GM12864 (cell line): ENCODE measurements around the gene SOCS1.

Experiments used
- DNase-seq: peaks from one replicate; pipeline ENCODE4 v3.0.0-alpha.2; 2011; ENCODE audit warnings: low read depth
- H3K4me3 ChIP-seq: 2 replicates; pipeline ENCODE4 v1.5.1; 2011; ENCODE audit warnings: mild to moderate bottlenecking, low read depth, low read length, control low read depth
- CTCF ChIP-seq: IDR thresholded peaks from 2 replicates; pipeline ENCODE4 v1.5.1; 2011; ENCODE audit warnings: low read depth, mild to moderate bottlenecking, moderate library complexity, low read length, control low read depth, inconsistent platforms; ENCODE audit errors: missing control alignments

SOCS1 gene

GRCh38 chr16:11298143-11298900 lies 42.3 kb upstream of the SOCS1 start:
- no peak for TF ChIP-seq CTCF
- no peak overlapping the region for H3K4me3 ChIP-seq

GRCh38 chr16:11297492-11298142 lies 41.6 kb upstream of the SOCS1 start:
- DNase-seq, result peak; percentile 71
- no peak for TF ChIP-seq CTCF
- H3K4me3 ChIP-seq, result peak overlapping the region; percentile 15

More at GRCh38 chr16:11298143-11298900, 42.3 kb upstream of the SOCS1 start:
- no peak for DNase-seq

GRCh38 chr16:11296706-11297491 lies 40.9 kb upstream of the SOCS1 start:
- peak overlapping the region; percentile 15; the same call in 1 of the 2 replicates for H3K4me3 ChIP-seq
- no peak for DNase-seq
- TF ChIP-seq CTCF, result no peak

- H3K4me3 ChIP-seq, result no peak overlapping the region
- no peak for DNase-seq
- TF ChIP-seq CTCF, result no peak
Observed at GRCh38 chr16:11296351-11296705, 40.3 kb upstream of the SOCS1 start.

GRCh38 chr16:11295672-11296071 lies 39.7 kb upstream of the SOCS1 start:
- no peak for DNase-seq
- no peak overlapping the region for H3K4me3 ChIP-seq
- no peak for TF ChIP-seq CTCF

- no peak overlapping the region for H3K4me3 ChIP-seq
- DNase-seq, result no peak
- TF ChIP-seq CTCF, result no peak
Observed at GRCh38 chr16:11292076-11292748, 36.2 kb upstream of the SOCS1 start.
